Peyer's patch (tissue), 4 donors: ENCODE results near the gene EYA2. TPM values are rescaled to one million over a fixed set of nuclear protein-coding genes. Genes with fewer than 3 reads are reported as not detected.

ENCODE experiments used
- DNase-seq, 3 donors: peaks; one replicate each; pipeline ENCODE4 v3.0.0-alpha.2; 2017 to 2019
- H3K27ac ChIP-seq, 4 donors: fragments of 200-600 bp; sonication (generic); one replicate each; pipeline ENCODE4 v1.5.1; 2016 to 2019
- H3K27me3 ChIP-seq, 2 donors: fragments of 200-600 bp; sonication (generic); one replicate each; pipeline ENCODE4 v1.5.1; 2019
- H3K36me3 ChIP-seq, 3 donors: fragments of 200-600 bp; sonication (generic); one replicate each; pipeline ENCODE4 v1.5.1; 2016 to 2019
- H3K4me1 ChIP-seq, 4 donors: fragments of 200-600 bp; sonication (generic); one replicate each; pipeline ENCODE4 v1.5.1; 2016 to 2019
- H3K4me3 ChIP-seq, 4 donors: fragments of 200-600 bp; sonication (generic); 1 replicate in 3 of 4; 2 replicates in 1 of 4; pipeline ENCODE4 v1.5.1; 2016 to 2019; ENCODE audit warnings: mild to moderate bottlenecking in 1 of 4
- H3K9me3 ChIP-seq, 4 donors: fragments of 200-600 bp; sonication (generic); one replicate each; pipeline ENCODE4 v1.5.1; 2016 to 2019; ENCODE audit warnings: mild to moderate bottlenecking in 1 of 4
- POLR2A ChIP-seq, 2 donors: fragments of 450-650 bp; IDR thresholded peaks; one replicate each; pipeline ENCODE4 v1.5.1; 2017; ENCODE audit warnings: antibody characterized with exemption in 2 of 2, mild to moderate bottlenecking in 2 of 2, moderate library complexity in 2 of 2
- total RNA-seq, 4 donors: library from RNA; depleted of rRNA; stranded (reverse); fragments of >200 nt; gene quantifications; one replicate each; pipeline ENCODE4 v1.1.0, GENCODE V29; 2016
- TF ChIP-seq, protein P1 (sequence below), 6 experiments: fragments of 450-650 bp in 4 of 6; fragments of 200-600 bp in 2 of 6; sonication (generic) in 1 of 6; IDR thresholded peaks; one replicate each; pipeline ENCODE4 v1.5.1; 2017 to 2019; ENCODE audit warnings: antibody characterized with exemption in 6 of 6, mild to moderate bottlenecking in 3 of 6, moderate library complexity in 1 of 6

Gene EYA2
- total RNA-seq, 4 donors from 2014 or later: 0.40 to 1.7 TPM; not detected in 2

DNA sequence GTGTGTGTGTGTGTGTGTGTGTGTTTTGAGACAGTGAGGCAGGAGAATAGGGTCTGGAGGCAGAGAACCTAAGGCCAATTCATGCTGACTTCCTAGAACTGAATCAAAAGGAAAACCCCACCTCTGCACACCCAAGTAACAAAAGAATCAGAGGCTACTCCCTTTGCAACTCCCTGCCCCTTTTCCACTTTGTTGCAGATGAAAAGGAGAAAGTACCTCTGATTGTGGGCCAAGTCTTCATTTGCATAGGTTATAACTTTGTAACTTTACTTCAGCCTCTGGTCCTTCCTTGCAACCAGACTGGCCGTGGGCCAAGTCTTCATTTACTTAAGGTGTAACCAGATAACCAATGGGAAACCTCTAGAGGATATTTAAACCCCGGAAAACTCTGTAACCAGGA lies 168.8 kb downstream of the EYA2 start:
- DNase-seq: peak in 1 of 3 donors; percentile 49
- H3K4me1 ChIP-seq: no peaks in the 10 kb centered on the region
- TF ChIP-seq, protein P1, sequence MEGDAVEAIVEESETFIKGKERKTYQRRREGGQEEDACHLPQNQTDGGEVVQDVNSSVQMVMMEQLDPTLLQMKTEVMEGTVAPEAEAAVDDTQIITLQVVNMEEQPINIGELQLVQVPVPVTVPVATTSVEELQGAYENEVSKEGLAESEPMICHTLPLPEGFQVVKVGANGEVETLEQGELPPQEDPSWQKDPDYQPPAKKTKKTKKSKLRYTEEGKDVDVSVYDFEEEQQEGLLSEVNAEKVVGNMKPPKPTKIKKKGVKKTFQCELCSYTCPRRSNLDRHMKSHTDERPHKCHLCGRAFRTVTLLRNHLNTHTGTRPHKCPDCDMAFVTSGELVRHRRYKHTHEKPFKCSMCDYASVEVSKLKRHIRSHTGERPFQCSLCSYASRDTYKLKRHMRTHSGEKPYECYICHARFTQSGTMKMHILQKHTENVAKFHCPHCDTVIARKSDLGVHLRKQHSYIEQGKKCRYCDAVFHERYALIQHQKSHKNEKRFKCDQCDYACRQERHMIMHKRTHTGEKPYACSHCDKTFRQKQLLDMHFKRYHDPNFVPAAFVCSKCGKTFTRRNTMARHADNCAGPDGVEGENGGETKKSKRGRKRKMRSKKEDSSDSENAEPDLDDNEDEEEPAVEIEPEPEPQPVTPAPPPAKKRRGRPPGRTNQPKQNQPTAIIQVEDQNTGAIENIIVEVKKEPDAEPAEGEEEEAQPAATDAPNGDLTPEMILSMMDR (IDR thresholded peaks at IDR 0.05): no peak
- no peak for TF ChIP-seq POLR2A (IDR thresholded peaks at IDR 0.05)
- peaks cover 0 to 20% (median 0%) of the 10 kb centered on the region in 4 donors for H3K9me3 ChIP-seq
- no peaks in the 10 kb centered on the region for H3K36me3 ChIP-seq
- no peak overlapping the region for H3K27ac ChIP-seq
- H3K27me3 ChIP-seq: no peaks in the 10 kb centered on the region
- no peak overlapping the region for H3K4me3 ChIP-seq

DNA sequence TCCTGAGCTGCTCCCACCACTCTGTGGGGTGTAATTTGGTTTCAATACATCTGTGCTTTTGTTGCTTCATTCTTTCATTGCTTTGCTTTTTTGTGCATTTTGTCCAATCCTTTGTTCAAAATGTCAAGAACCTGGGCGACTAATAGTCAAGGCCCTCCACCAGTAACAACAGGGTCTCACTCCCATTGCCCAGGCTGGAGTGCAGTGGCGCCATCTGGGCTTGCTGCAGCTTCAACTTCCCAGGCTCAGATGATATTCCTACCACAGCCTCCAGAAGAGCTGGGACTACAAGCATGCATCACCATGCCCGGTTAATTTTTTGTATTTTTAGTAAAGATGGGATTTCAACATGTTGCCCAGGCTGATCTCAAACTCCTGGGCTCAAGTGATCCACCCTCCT lies 169.2 kb downstream of the EYA2 start:
- H3K36me3 ChIP-seq: no peaks in the 10 kb centered on the region
- TF ChIP-seq, protein P1 (IDR thresholded peaks at IDR 0.05): no peak
- no peak for TF ChIP-seq POLR2A (IDR thresholded peaks at IDR 0.05)
- no peak for DNase-seq
- H3K4me1 ChIP-seq: no peaks in the 10 kb centered on the region
- peaks cover 0 to 20% (median 0%) of the 10 kb centered on the region in 4 donors for H3K9me3 ChIP-seq
- H3K27ac ChIP-seq: no peak overlapping the region
- H3K4me3 ChIP-seq: no peak overlapping the region
- H3K27me3 ChIP-seq: no peaks in the 10 kb centered on the region

DNA sequence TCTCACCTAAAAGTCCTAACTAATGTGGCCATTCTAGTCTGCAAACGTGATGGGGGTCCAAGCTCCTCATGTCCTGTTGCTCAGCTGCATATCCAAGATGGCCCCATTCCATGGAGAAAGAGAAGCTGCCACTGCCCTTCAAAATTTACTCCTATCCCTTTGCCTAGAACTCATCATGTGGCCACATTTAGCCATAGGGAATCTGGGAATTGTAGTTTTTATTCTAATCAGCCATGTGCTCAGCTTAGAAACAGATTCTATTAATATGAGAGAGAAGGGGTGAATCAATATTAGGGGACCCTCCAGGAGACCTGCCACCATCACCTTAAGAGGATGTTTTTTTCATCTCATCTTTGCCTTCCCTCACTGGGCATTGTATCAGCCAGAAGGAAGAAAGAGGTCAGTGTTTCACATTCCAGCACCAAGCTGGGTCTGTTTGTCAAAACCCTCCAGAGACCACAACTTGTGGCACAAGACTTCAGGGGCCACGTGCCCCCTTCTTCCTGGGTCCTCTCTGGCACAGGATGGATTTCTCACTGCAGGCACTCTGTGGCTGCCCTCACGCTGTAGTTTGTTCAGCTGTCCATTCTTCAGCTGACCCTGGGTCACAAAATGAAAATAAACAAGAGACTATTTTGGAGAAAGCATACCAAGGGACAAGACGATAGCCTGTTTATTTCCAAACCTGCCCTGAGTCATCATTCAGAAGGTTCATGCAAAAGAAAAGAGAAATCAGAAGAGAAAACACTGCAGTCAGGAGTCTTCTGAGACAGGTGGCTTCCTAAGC lies 172.0 kb downstream of the EYA2 start:
- Histone ChIP-seq H3K27me3 (no peaks in the 10 kb centered on the region), H3K27ac (no peak overlapping the region), H3K36me3 (no peaks in the 10 kb centered on the region), H3K4me1 (no peaks in the 10 kb centered on the region), H3K9me3 (peaks cover 0 to 20% (median 0%) of the 10 kb centered on the region in 4 donors), H3K4me3 (no peak overlapping the region)
- no peak for TF ChIP-seq POLR2A (IDR thresholded peaks at IDR 0.05)
- TF ChIP-seq, protein P1 (IDR thresholded peaks at IDR 0.05): no peak
- DNase-seq: no peak

DNA sequence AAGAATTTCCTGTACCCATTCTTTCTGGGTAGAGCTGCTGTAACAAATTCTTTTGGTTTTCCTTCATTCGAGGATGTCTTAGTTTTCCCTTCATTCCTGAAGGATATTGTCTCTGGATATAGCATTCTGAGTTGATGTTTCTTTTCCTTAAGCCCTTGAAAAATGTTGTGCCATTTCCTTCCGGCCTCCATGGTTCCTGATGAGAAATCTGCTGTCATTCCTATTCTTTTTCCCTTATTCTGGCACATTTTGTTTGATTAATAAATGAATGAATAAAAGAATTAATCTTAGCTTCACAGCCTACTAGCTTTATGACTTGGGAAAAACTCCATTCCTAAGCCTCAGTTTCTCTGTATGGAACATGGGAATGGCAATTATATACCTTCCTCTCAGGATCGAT lies 173.1 kb downstream of the EYA2 start:
- no peaks in the 10 kb centered on the region for H3K27me3 ChIP-seq
- no peaks in the 10 kb centered on the region for H3K36me3 ChIP-seq
- H3K4me1 ChIP-seq: no peaks in the 10 kb centered on the region
- H3K4me3 ChIP-seq: no peak overlapping the region
- TF ChIP-seq, protein P1 (IDR thresholded peaks at IDR 0.05): no peak
- TF ChIP-seq POLR2A (IDR thresholded peaks at IDR 0.05): no peak
- peaks cover 0 to 20% (median 0%) of the 10 kb centered on the region in 4 donors for H3K9me3 ChIP-seq
- no peak for DNase-seq
- H3K27ac ChIP-seq: no peak overlapping the region

DNA sequence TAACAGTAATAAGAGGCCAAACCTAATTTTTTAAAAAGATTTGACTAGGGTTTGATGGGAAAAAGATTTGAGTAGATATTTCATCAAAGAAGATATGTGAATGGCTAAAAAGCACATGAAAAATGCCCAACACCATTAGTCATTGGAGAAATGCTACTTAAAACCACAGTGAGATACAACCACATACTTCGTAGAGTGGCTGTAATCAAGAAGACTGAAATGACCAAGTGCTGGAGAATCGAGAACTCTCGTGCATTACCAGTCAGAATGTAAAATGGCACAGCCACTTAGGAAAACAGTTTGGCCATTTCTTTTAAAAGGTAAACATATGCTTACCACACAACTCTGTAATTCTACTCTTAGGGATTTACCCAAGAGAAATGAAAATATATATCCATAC lies 175.5 kb downstream of the EYA2 start:
- no peaks in the 10 kb centered on the region for H3K4me1 ChIP-seq
- H3K27ac ChIP-seq: no peak overlapping the region
- H3K27me3 ChIP-seq: no peaks in the 10 kb centered on the region
- no peaks in the 10 kb centered on the region for H3K36me3 ChIP-seq
- TF ChIP-seq, protein P1 (IDR thresholded peaks at IDR 0.05): no peak
- peaks cover 0 to 20% (median 0%) of the 10 kb centered on the region in 4 donors for H3K9me3 ChIP-seq
- DNase-seq: no peak
- H3K4me3 ChIP-seq: no peak overlapping the region
